A673 (cell line): ENCODE results near the gene SKAP1. TPM values are rescaled to one million over a fixed set of nuclear protein-coding genes. Genes with fewer than 3 reads are reported as not detected.
A peak's percentile ranks its signal among the peaks of the same experiment; 100 is the strongest.

Experiments
- BruUV-seq: library from RNA; stranded (reverse); fragments of 400-500 nt; replicated peaks from 2 replicates; lab custom pipeline; 2021; lab: Mats Ljungman, UMichigan
- CTCF ChIA-PET: fragments of 300-600 bp; sonication (Branson Sonifier 250); formaldehyde crosslinking; loops from one replicate; lab custom pipeline; 2022; ENCODE audit warnings: antibody characterized with exemption; lab: Charles Lee
- POLR2A ChIA-PET: fragments of 300-600 bp; sonication (Branson Sonifier 250); formaldehyde crosslinking; loops from one replicate; lab custom pipeline; 2022; ENCODE audit warnings: antibody characterized with exemption; ENCODE audit not compliant: low non-redundant PET; lab: Charles Lee
- DNase-seq: peaks from one replicate; pipeline ENCODE4 v3.0.0-alpha.2; 2015; ENCODE audit warnings: low spot score
- H3K27ac ChIP-seq: fragments of 200-600 bp; sonication (generic); 2 replicates; pipeline ENCODE4 v1.5.1; 2016; ENCODE audit warnings: mixed run types, low read depth, mild to moderate bottlenecking, mixed read lengths, antibody characterized with exemption, low read length; ENCODE audit not compliant: poor library complexity, severe bottlenecking
- H3K27me3 ChIP-seq: fragments of 200-600 bp; sonication (generic); replicated peaks from 2 replicates; pipeline ENCODE4 v1.6.1; 2017; ENCODE audit warnings: mixed run types, low read depth, mild to moderate bottlenecking, mixed read lengths, antibody characterized with exemption, low read length; ENCODE audit not compliant: insufficient read depth, poor library complexity
- H3K36me3 ChIP-seq: fragments of 200-600 bp; sonication (generic); 2 replicates; pipeline ENCODE4 v1.6.1; 2016; ENCODE audit warnings: mixed run types, mild to moderate bottlenecking, mixed read lengths, antibody characterized with exemption, low read length; ENCODE audit not compliant: insufficient read depth, poor library complexity, severe bottlenecking
- H3K4me1 ChIP-seq: fragments of 200-600 bp; sonication (generic); 2 replicates; pipeline ENCODE4 v1.6.1; 2017; ENCODE audit warnings: mixed run types, mild to moderate bottlenecking, mixed read lengths, antibody characterized with exemption, low read length; ENCODE audit not compliant: insufficient read depth, poor library complexity, severe bottlenecking
- H3K4me3 ChIP-seq: fragments of 200-600 bp; sonication (generic); 2 replicates; pipeline ENCODE4 v1.5.1; 2016; ENCODE audit warnings: low read depth, mixed run types, mild to moderate bottlenecking, mixed read lengths, low read length; ENCODE audit not compliant: poor library complexity, severe bottlenecking
- H3K9me3 ChIP-seq: fragments of 200-600 bp; sonication (generic); 2 replicates; pipeline ENCODE4 v1.6.1; 2016; ENCODE audit warnings: mixed run types, low read depth, mild to moderate bottlenecking, mixed read lengths, antibody characterized with exemption, low read length; ENCODE audit not compliant: poor library complexity, severe bottlenecking
- CTCF ChIP-seq: fragments of 300-800, 200-600 bp; sonication (generic); conservative IDR thresholded peaks from 2 replicates; pipeline ENCODE4 v1.5.1; 2017; ENCODE audit warnings: low read depth, mild to moderate bottlenecking, antibody characterized with exemption, low read length, moderate library complexity, mixed read lengths
- EZH2 ChIP-seq: fragments of 200-600 bp; sonication (generic); IDR thresholded peaks from 2 replicates; pipeline ENCODE4 v1.6.1; 2017; ENCODE audit warnings: borderline replicate concordance, low read depth, mild to moderate bottlenecking, mixed read lengths, antibody characterized with exemption, low read length; ENCODE audit not compliant: poor library complexity, severe bottlenecking
- intact Hi-C: fragments of 100-400 bp; cut with micrococcal nuclease; formaldehyde crosslinking; loops from one replicate; pipeline ENCODE4 v1.10.0; 2022; ENCODE audit not compliant: unreplicated experiment
- total RNA-seq: library from RNA; stranded (reverse); gene quantifications from 2 replicates; pipeline ENCODE4 v1.2.3, GENCODE V29; 2021

The SKAP1 gene
- total RNA-seq, 1 experiment from 2014 or later: not detected

GRCh38 chr17:48356866-48357265 is 73.1 kb downstream of the SKAP1 start:
- H3K4me1 ChIP-seq: peaks cover 11% of the 10 kb centered on the region
- DNase-seq: no peak
- no peak for TF ChIP-seq CTCF
- TF ChIP-seq EZH2: no peak
- peaks cover 3% of the 10 kb centered on the region for H3K27me3 ChIP-seq
- no peak overlapping the region for H3K27ac ChIP-seq
- BruUV-seq: no TSS peak
- ChIA-PET POLR2A (no interaction called here), CTCF (no interaction called here)
- no peaks in the 10 kb centered on the region for H3K9me3 ChIP-seq
- H3K4me3 ChIP-seq: no peak overlapping the region
- intact Hi-C loops: no loop called here
- no peaks in the 10 kb centered on the region for H3K36me3 ChIP-seq

GRCh38 chr17:48352630-48353029 is 77.4 kb downstream of the SKAP1 start:
- no peak for DNase-seq
- Histone ChIP-seq H3K27me3 (peaks cover 3% of the 10 kb centered on the region), H3K4me1 (peaks cover 4% of the 10 kb centered on the region), H3K36me3 (no peaks in the 10 kb centered on the region), H3K27ac (no peak overlapping the region), H3K4me3 (no peak overlapping the region), H3K9me3 (no peaks in the 10 kb centered on the region)
- intact Hi-C loops: loop anchor here (5.0 kb wide), 1 partner anchor 105 kb away; no protein-coding TSS in a partner anchor
- no TSS peak for BruUV-seq
- TF ChIP-seq CTCF (no peak), EZH2 (no peak)
- POLR2A ChIA-PET: no interaction called here
- CTCF ChIA-PET: interaction anchor here (0.7 to 1.0 kb wide), 3 partner anchors 16 to 486 kb away, joined by 3 to 8 read pairs (median 5); no protein-coding TSS in a partner anchor

- H3K4me1 ChIP-seq: peaks cover 4% of the 10 kb centered on the region
- TF ChIP-seq EZH2 (no peak), CTCF (peak; percentile 81)
- H3K36me3 ChIP-seq: no peaks in the 10 kb centered on the region
- DNase-seq: peak; percentile 69
- no peak overlapping the region for H3K4me3 ChIP-seq
- H3K27ac ChIP-seq: no peak overlapping the region
- intact Hi-C loops: loop anchor here (5.0 kb wide), 1 partner anchor 105 kb away; no protein-coding TSS in a partner anchor
- H3K27me3 ChIP-seq: peaks cover 3% of the 10 kb centered on the region
- no TSS peak for BruUV-seq
- POLR2A ChIA-PET: interaction anchor here (0.7 kb wide), 2 partner anchors 238 to 372 kb away, joined by 3 to 7 read pairs; no protein-coding TSS in a partner anchor
- H3K9me3 ChIP-seq: no peaks in the 10 kb centered on the region
- CTCF ChIA-PET: interaction anchor here (0.5 to 0.7 kb wide), 14 partner anchors 14 to 877 kb away, joined by 3 to 8 read pairs (median 4); no protein-coding TSS in a partner anchor
These were observed 78.1 kb downstream of the SKAP1 start for GRCh38 chr17:48351911-48352332.
